ENCODE measurements around the gene PCLAF. TPM values are rescaled to one million over a fixed set of nuclear protein-coding genes. Genes with fewer than 3 reads are reported as not detected.
A peak's percentile ranks its signal among the peaks of the same experiment; 100 is the strongest.
"Not testable (repeated sequence)": the region's sequence is repeated elsewhere in the genome, so short reads cannot be mapped to it uniquely, and the experiment has no call there.

Gene PCLAF
- total RNA-seq, 1 experiment from 2014 or later: 97.8 TPM

GRCh38 chr15:64383760-64384159 is 2.5 kb upstream of the PCLAF start:
- no peaks in the 10 kb centered on the region for H3K9me3 ChIP-seq (ENCODE audit: control insufficient read depth, insufficient read depth, low read depth, low read length)
- intact Hi-C loops (cut with micrococcal nuclease; ENCODE audit: unreplicated experiment): no loop called here
- no peaks in the 10 kb centered on the region for H3K27me3 ChIP-seq (ENCODE audit: control insufficient read depth, insufficient read depth, low read length)
- ChIA-PET CTCF (no interaction called here), POLR2A (no interaction called here)
- no peak overlapping the region for H3K27ac ChIP-seq (ENCODE audit: low read length)
- ATAC-seq (no peak), DNase-seq (ENCODE audit: low read depth, low spot score) (no peak)
- no TSS peak for BruUV-seq (replicated peaks)
- no peak overlapping the region for H3K4me3 ChIP-seq (ENCODE audit: low read depth in 2 of 2, low read length in 2 of 2)
- in situ Hi-C loops (cut with HindIII; ENCODE audit: low pct_unique_long_range_greater_than_20kb, low sequenced_read_pairs): no loop called here
- no peak for TF ChIP-seq CTCF (IDR thresholded peaks at IDR 0.05)
- no peak for TF ChIP-seq POLR2AphosphoS5 (IDR thresholded peaks at IDR 0.05; ENCODE audit: low read depth, low read length)
- H3K4me1 ChIP-seq (ENCODE audit: control insufficient read depth, insufficient read depth, low read length): peaks cover 11% of the 10 kb centered on the region
- H3K36me3 ChIP-seq (ENCODE audit: control insufficient read depth, insufficient read depth, low read length): no peaks in the 10 kb centered on the region; the same call in 1 of the 2 replicates

- H3K9me3 ChIP-seq (ENCODE audit: control insufficient read depth, insufficient read depth, low read depth, low read length); BruUV-seq (replicated peaks); ATAC-seq; DNase-seq (ENCODE audit: low read depth, low spot score); H3K36me3 ChIP-seq (ENCODE audit: control insufficient read depth, insufficient read depth, low read length); intact Hi-C loops (cut with micrococcal nuclease; ENCODE audit: unreplicated experiment); in situ Hi-C loops (cut with HindIII; ENCODE audit: low pct_unique_long_range_greater_than_20kb, low sequenced_read_pairs); H3K27me3 ChIP-seq (ENCODE audit: control insufficient read depth, insufficient read depth, low read length); CTCF ChIA-PET; POLR2A ChIA-PET: not testable (repeated sequence)
- Histone ChIP-seq H3K4me1 (ENCODE audit: control insufficient read depth, insufficient read depth, low read length) (peaks cover 11% of the 10 kb centered on the region), H3K4me3 (ENCODE audit: low read depth in 2 of 2, low read length in 2 of 2) (peak overlapping the region; percentile 68 to 85), H3K27ac (ENCODE audit: low read length) (peak overlapping the region; percentile 91)
These were observed 941 bp downstream of the PCLAF start for GRCh38 chr15:64380130-64380870.

GRCh38 chr15:64379216-64379960 is 1.9 kb downstream of the PCLAF start:
- POLR2A ChIA-PET: no interaction called here
- intact Hi-C loops (cut with micrococcal nuclease; ENCODE audit: unreplicated experiment) (no loop called here), in situ Hi-C loops (cut with HindIII; ENCODE audit: low pct_unique_long_range_greater_than_20kb, low sequenced_read_pairs) (no loop called here)
- H3K4me1 ChIP-seq (ENCODE audit: control insufficient read depth, insufficient read depth, low read length): peaks cover 11% of the 10 kb centered on the region
- ATAC-seq: no peak
- no peaks in the 10 kb centered on the region for H3K27me3 ChIP-seq (ENCODE audit: control insufficient read depth, insufficient read depth, low read length)
- peak overlapping the region; percentile 68 to 85 for H3K4me3 ChIP-seq (ENCODE audit: low read depth in 2 of 2, low read length in 2 of 2)
- TF ChIP-seq POLR2AphosphoS5 (IDR thresholded peaks at IDR 0.05; ENCODE audit: low read depth, low read length) (no peak), REST (IDR thresholded peaks at IDR 0.05; ENCODE audit: insufficient read depth in 1 of 2, low read depth in 2 of 2, low read length in 1 of 2) (no peak), SIN3A (IDR thresholded peaks at IDR 0.05; ENCODE audit: borderline replicate concordance, insufficient read depth, low read depth, low read length) (no peak), TCF7L2 (IDR thresholded peaks at IDR 0.05; ENCODE audit: low read depth, low read length) (no peak), CTCF (IDR thresholded peaks at IDR 0.05) (no peak)
- no peaks in the 10 kb centered on the region for H3K9me3 ChIP-seq (ENCODE audit: control insufficient read depth, insufficient read depth, low read depth, low read length)
- no peak for DNase-seq (ENCODE audit: low read depth, low spot score)
- CTCF ChIA-PET: no interaction called here
- peaks cover 4% of the 10 kb centered on the region; the same call in 1 of the 2 replicates for H3K36me3 ChIP-seq (ENCODE audit: control insufficient read depth, insufficient read depth, low read length)
- no TSS peak for BruUV-seq (replicated peaks)
- peak overlapping the region; percentile 76 for H3K27ac ChIP-seq (ENCODE audit: low read length)

Data from Panc1 (cell line).